ENCODE results near the gene LRFN5. TPM values are rescaled to one million over a fixed set of nuclear protein-coding genes. Genes with fewer than 3 reads are reported as not detected.

LRFN5 gene
- total and polyA plus RNA-seq, 7 donors = 0.06 to 1.3 (median 0.27) TPM

DNA sequence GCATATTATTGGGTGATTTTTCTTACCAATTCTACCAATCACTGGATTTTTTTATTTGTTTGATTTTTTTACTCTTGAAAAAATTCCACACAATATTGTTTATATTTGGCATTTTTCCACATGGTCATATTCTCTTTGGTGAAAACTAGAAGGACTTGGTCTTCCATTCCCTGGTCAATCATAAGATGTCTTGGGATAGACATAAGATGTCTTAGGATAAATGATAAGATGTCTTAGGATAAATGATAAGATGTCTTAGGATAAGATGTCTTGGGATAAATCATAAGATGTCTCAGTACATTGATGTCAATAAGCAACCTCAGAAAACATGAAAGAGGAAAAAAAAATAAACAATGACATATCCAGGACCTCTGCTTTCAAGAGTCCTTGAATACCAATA is 309.1 kb downstream of the LRFN5 start:
- H3K36me3 ChIP-seq (ENCODE audit: insufficient read depth in 1 of 2, low read depth in 1 of 2) = no peaks in the 10 kb centered on the region
- H3K27me3 ChIP-seq (ENCODE audit: insufficient read depth in 3 of 3, low read length in 2 of 3) = no peaks in the 10 kb centered on the region
- intact Hi-C loops (cut with DNase I) = no loop called here
- ATAC-seq (no peak), DNase-seq (no peak)
- no peak overlapping the region for H3K4me3 ChIP-seq
- H3K4me1 ChIP-seq = no peaks in the 10 kb centered on the region
- H3K9me3 ChIP-seq = no peaks in the 10 kb centered on the region
- TF ChIP-seq, protein P1, sequence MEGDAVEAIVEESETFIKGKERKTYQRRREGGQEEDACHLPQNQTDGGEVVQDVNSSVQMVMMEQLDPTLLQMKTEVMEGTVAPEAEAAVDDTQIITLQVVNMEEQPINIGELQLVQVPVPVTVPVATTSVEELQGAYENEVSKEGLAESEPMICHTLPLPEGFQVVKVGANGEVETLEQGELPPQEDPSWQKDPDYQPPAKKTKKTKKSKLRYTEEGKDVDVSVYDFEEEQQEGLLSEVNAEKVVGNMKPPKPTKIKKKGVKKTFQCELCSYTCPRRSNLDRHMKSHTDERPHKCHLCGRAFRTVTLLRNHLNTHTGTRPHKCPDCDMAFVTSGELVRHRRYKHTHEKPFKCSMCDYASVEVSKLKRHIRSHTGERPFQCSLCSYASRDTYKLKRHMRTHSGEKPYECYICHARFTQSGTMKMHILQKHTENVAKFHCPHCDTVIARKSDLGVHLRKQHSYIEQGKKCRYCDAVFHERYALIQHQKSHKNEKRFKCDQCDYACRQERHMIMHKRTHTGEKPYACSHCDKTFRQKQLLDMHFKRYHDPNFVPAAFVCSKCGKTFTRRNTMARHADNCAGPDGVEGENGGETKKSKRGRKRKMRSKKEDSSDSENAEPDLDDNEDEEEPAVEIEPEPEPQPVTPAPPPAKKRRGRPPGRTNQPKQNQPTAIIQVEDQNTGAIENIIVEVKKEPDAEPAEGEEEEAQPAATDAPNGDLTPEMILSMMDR (IDR thresholded peaks at IDR 0.05) = no peak
- H3K27ac ChIP-seq = no peak overlapping the region

DNA sequence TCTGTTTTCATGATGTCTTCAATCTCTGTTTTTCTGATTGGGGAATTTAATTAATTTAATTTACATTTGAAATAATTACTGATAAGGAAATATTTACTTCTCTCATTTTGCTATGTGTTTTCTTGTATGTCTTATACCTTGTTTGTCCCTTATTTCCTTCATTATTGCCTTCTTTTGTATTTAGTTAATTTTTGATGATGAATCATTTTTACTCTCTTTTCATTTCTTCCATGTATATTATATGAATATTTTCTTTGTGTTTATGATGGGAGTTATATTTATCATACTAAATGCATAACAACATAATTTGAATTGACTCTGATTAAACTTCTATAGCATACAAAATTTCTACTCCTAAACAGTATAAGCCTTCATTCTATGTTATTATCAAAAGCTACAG is 309.6 kb downstream of the LRFN5 start:
- ATAC-seq (no peak), DNase-seq (no peak)
- no peaks in the 10 kb centered on the region for H3K27me3 ChIP-seq (ENCODE audit: insufficient read depth in 3 of 3, low read length in 2 of 3)
- no peaks in the 10 kb centered on the region for H3K36me3 ChIP-seq (ENCODE audit: insufficient read depth in 1 of 2, low read depth in 1 of 2)
- H3K4me3 ChIP-seq = no peak overlapping the region
- no peaks in the 10 kb centered on the region for H3K4me1 ChIP-seq
- intact Hi-C loops (cut with DNase I) = no loop called here
- TF ChIP-seq, protein P1 (IDR thresholded peaks at IDR 0.05) = no peak
- H3K27ac ChIP-seq = no peak overlapping the region
- H3K9me3 ChIP-seq = no peaks in the 10 kb centered on the region

DNA sequence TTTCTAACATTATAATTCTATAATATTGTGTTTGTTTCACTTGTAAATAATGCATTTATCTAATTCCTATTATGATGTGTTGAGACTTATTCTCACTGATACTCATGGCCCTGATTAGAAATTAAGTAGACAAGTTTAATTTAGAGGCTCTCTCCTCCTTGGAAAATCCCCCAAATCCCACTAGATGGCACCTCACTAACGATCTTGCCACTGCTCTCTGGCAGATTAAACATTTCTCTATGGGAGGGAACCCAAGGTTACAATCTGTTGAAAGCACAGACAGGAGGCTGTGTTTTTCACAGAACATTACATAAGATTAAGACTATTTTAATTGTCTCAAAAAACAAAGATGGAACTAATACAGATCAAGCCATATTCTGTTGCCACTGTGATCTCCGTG is 318.7 kb downstream of the LRFN5 start:
- intact Hi-C loops (cut with DNase I) = no loop called here
- Histone ChIP-seq H3K36me3 (ENCODE audit: insufficient read depth in 1 of 2, low read depth in 1 of 2) (no peaks in the 10 kb centered on the region), H3K27me3 (ENCODE audit: insufficient read depth in 3 of 3, low read length in 2 of 3) (no peaks in the 10 kb centered on the region), H3K4me3 (no peak overlapping the region), H3K27ac (no peak overlapping the region), H3K9me3 (no peaks in the 10 kb centered on the region), H3K4me1 (no peaks in the 10 kb centered on the region)
- 24 to 35% (median 29%) methylated on average over 2 of the region's 2 CpGs for WGBS, 3 donors
- ATAC-seq = no peak
- no peak for DNase-seq
- TF ChIP-seq, protein P1 (IDR thresholded peaks at IDR 0.05) = no peak

DNA sequence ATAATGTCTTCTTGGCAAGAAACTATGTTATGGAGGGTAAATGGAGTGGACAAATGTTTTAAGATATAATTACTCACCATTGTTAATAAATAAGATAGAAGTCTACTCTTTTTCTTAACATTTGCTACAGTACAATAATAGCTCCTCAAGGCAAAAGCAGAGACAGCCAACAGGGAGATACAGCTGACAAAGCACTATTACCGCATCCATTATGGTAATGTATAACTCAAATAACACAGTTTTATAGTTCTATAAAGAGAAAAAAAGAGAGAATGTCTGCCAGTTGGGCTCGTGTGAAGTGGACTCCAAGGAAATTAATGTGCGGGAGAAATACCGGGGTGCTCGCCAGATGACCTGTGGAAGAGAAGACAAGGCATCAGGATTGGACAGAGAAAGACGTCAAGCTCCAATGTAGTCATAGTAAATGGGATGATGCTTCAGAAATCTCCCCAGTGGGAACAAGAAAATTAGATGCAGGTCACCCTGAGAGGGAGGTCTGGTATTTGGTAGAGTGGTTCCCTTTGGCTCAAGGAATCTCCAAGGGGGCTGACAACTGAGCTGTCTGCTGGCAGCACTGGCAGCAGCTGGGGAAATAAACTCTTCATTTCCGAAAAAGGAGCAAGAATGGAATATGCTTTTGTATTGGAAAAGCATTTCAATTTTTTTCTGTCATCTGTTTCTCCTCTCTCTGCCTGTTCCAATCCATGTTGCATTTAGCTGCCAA is 343.9 kb downstream of the LRFN5 start:
- no peaks in the 10 kb centered on the region for H3K9me3 ChIP-seq
- H3K36me3 ChIP-seq (ENCODE audit: insufficient read depth in 1 of 2, low read depth in 1 of 2) = no peaks in the 10 kb centered on the region
- ATAC-seq = no peak
- no peak for DNase-seq
- no peak overlapping the region for H3K27ac ChIP-seq
- no peaks in the 10 kb centered on the region for H3K27me3 ChIP-seq (ENCODE audit: insufficient read depth in 3 of 3, low read length in 2 of 3)
- no peaks in the 10 kb centered on the region for H3K4me1 ChIP-seq
- H3K4me3 ChIP-seq = no peak overlapping the region
- TF ChIP-seq, protein P1 (IDR thresholded peaks at IDR 0.05) = no peak
- intact Hi-C loops (cut with DNase I) = no loop called here
- 49 to 65% (median 57%) methylated on average over 7 of the region's 7 CpGs for WGBS, 3 donors
